ENCODE measurements around the gene PROK1. TPM values are rescaled to one million over a fixed set of nuclear protein-coding genes. Genes with fewer than 3 reads are reported as not detected.

Gene PROK1
- total RNA-seq, 1 donor, result not detected

GRCh38 chr1:110482662-110483307 lies 31.8 kb downstream of the PROK1 start:
- no peaks in the 10 kb centered on the region for H3K4me1 ChIP-seq (ENCODE audit: insufficient read depth, low read length)

GRCh38 chr1:110483308-110483685 lies 32.3 kb downstream of the PROK1 start:
- no peaks in the 10 kb centered on the region for H3K9me3 ChIP-seq (ENCODE audit: low read depth, low read length)
- H3K4me3 ChIP-seq (ENCODE audit: low read length), result no peak overlapping the region
- no peaks in the 10 kb centered on the region for H3K27me3 ChIP-seq (ENCODE audit: insufficient read depth, low read length)
- H3K4me1 ChIP-seq (ENCODE audit: insufficient read depth, low read length), result no peaks in the 10 kb centered on the region

More at GRCh38 chr1:110482662-110483307, 31.8 kb downstream of the PROK1 start:
- H3K9me3 ChIP-seq (ENCODE audit: low read depth, low read length), result no peaks in the 10 kb centered on the region
- no peak overlapping the region for H3K4me3 ChIP-seq (ENCODE audit: low read length)
- H3K27me3 ChIP-seq (ENCODE audit: insufficient read depth, low read length), result no peaks in the 10 kb centered on the region

GRCh38 chr1:110484801-110485200 lies 33.9 kb downstream of the PROK1 start:
- Histone ChIP-seq H3K4me1 (ENCODE audit: insufficient read depth, low read length) (no peaks in the 10 kb centered on the region), H3K27me3 (ENCODE audit: insufficient read depth, low read length) (no peaks in the 10 kb centered on the region), H3K9me3 (ENCODE audit: low read depth, low read length) (no peaks in the 10 kb centered on the region), H3K4me3 (ENCODE audit: low read length) (no peak overlapping the region)

- no peaks in the 10 kb centered on the region for H3K9me3 ChIP-seq (ENCODE audit: low read depth, low read length)
- no peak overlapping the region for H3K4me3 ChIP-seq (ENCODE audit: low read length)
- no peaks in the 10 kb centered on the region for H3K27me3 ChIP-seq (ENCODE audit: insufficient read depth, low read length)
- no peaks in the 10 kb centered on the region for H3K4me1 ChIP-seq (ENCODE audit: insufficient read depth, low read length)
These were observed 34.8 kb downstream of the PROK1 start for GRCh38 chr1:110485725-110486124.

DNA sequence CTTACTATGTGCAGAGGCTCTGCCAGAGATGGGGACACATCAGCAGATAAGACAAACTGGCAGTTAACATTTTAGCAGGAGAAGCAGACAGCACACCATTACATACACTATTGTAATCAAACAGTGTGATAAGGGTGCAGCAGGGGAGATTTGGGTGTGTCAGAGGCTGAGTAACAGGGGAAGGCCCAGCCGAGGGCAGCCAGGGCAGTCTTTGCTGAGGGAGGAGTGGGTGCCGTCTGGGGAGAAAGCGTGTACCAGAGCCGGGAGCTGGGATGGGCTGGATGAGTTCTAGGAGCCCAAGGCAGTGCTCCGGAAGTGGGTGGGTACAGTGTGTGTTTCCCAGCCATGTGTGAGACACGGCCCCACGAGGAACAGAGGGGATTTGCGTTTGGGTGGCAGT lies 36.8 kb downstream of the PROK1 start:
- Histone ChIP-seq H3K4me3 (ENCODE audit: low read length) (no peak overlapping the region), H3K4me1 (ENCODE audit: insufficient read depth, low read length) (no peaks in the 10 kb centered on the region), H3K9me3 (ENCODE audit: low read depth, low read length) (no peaks in the 10 kb centered on the region), H3K27me3 (ENCODE audit: insufficient read depth, low read length) (no peaks in the 10 kb centered on the region)

DNA sequence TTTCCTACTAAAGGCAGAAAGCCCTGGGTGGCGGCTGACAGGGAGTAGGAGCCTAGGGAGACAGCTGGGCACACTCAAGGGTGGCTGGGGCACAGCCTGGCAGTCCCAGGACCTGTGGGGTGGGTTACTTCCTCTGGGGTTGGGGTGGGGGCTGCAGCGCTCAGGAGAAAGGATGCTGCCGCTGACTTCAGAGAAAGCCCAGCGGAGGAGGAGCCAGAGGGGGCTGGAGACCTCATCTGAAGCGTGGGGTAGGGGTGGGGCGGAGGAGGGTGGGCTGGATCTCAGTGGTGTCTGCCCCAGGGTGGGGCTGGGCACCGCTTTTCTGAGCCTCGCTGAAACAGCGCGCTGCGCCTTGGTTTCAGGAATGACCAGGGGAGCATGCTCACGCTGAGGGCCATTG lies 37.2 kb downstream of the PROK1 start:
- H3K9me3 ChIP-seq (ENCODE audit: low read depth, low read length), result no peaks in the 10 kb centered on the region

DNA sequence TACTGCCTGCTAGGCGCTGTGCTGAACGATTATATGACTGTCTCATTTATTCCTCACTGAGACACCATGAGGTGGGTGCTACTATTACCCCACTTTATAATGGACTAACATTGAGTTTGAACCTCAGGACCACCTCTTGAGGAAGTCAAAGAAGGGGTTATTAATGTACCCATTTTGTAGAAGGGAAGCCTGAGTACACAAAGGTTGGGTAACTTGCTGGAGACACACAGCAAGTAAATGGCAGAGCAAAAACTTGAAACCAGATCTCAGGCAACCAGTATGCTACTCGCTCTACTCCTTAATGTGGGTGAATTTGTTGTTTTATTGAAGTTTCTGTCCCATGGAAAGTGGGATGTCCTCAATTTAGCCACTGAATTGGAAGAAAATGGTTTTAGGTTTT lies 37.9 kb downstream of the PROK1 start:
- Histone ChIP-seq H3K4me1 (ENCODE audit: insufficient read depth, low read length) (no peaks in the 10 kb centered on the region), H3K4me3 (ENCODE audit: low read length) (no peak overlapping the region), H3K9me3 (ENCODE audit: low read depth, low read length) (no peaks in the 10 kb centered on the region), H3K27me3 (ENCODE audit: insufficient read depth, low read length) (no peaks in the 10 kb centered on the region)

More for the DNA sequence above, 37.2 kb downstream of the PROK1 start:
- no peak overlapping the region for H3K4me3 ChIP-seq (ENCODE audit: low read length)
- H3K27me3 ChIP-seq (ENCODE audit: insufficient read depth, low read length), result no peaks in the 10 kb centered on the region
- no peaks in the 10 kb centered on the region for H3K4me1 ChIP-seq (ENCODE audit: insufficient read depth, low read length)

DNA sequence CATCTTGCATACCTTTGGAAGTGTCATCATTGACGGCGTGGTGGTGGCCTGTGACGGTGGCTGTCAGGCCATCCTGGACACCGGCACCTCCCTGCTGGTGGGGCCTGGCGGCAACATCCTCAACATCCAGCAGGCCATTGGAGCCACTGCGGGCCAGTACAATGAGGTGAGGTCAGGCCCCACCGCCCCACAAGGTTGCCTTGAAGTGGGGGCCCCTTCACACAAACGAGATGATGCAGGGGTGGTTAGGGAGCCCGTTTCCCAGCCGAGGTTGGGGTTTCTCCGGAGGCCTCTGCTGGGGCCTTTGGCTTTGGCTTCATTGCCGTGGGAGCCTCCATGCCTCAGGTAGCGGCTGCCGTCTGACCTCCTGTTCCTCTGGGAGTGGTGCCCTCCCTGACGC lies 38.5 kb downstream of the PROK1 start:
- Histone ChIP-seq H3K9me3 (ENCODE audit: low read depth, low read length) (no peaks in the 10 kb centered on the region), H3K27me3 (ENCODE audit: insufficient read depth, low read length) (no peaks in the 10 kb centered on the region), H3K4me1 (ENCODE audit: insufficient read depth, low read length) (no peaks in the 10 kb centered on the region), H3K4me3 (ENCODE audit: low read length) (no peak overlapping the region)

- Histone ChIP-seq H3K27me3 (ENCODE audit: insufficient read depth, low read length) (no peaks in the 10 kb centered on the region), H3K4me1 (ENCODE audit: insufficient read depth, low read length) (no peaks in the 10 kb centered on the region), H3K4me3 (ENCODE audit: low read length) (no peak overlapping the region), H3K9me3 (ENCODE audit: low read depth, low read length) (no peaks in the 10 kb centered on the region)
These were observed 39.1 kb downstream of the PROK1 start for GRCh38 chr1:110489973-110490542.

DNA sequence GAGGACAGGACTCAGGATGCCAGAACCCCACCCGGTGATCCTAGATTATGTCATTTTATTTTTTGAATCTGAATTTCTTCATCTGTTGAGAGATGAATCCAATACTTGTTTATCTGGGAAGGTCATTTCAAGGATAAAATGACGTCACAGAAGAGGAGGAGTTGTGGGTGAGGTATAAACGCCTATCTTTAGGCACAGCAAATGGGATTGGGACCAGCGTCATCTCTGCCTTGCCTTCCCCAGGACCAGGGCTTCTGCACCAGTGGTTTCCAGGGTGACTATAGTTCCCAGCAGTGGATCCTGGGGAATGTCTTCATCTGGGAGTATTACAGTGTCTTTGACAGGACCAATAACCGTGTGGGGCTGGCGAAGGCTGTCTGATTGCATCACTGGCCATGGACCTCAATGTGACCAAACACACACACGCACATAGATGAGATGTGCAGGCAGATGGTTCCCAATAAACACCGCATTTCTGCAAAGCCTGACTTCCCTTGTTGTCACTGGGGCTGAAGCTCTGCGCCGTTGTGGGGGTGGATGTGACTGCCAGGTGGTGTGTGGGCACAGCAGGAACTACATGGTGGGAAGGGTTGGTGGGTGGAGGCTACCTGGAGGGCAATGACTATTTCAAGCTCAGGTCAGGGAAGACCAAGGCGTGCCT lies 40.0 kb downstream of the PROK1 start:
- no peak overlapping the region for H3K4me3 ChIP-seq (ENCODE audit: low read length)
- no peaks in the 10 kb centered on the region for H3K27me3 ChIP-seq (ENCODE audit: insufficient read depth, low read length)
- H3K4me1 ChIP-seq (ENCODE audit: insufficient read depth, low read length), result no peaks in the 10 kb centered on the region
- no peaks in the 10 kb centered on the region for H3K9me3 ChIP-seq (ENCODE audit: low read depth, low read length)

- Histone ChIP-seq H3K9me3 (ENCODE audit: low read depth, low read length) (no peaks in the 10 kb centered on the region), H3K4me3 (ENCODE audit: low read length) (no peak overlapping the region), H3K4me1 (ENCODE audit: insufficient read depth, low read length) (no peaks in the 10 kb centered on the region), H3K27me3 (ENCODE audit: insufficient read depth, low read length) (no peaks in the 10 kb centered on the region)
These were observed 41.6 kb downstream of the PROK1 start for GRCh38 chr1:110492573-110492972.

DNA sequence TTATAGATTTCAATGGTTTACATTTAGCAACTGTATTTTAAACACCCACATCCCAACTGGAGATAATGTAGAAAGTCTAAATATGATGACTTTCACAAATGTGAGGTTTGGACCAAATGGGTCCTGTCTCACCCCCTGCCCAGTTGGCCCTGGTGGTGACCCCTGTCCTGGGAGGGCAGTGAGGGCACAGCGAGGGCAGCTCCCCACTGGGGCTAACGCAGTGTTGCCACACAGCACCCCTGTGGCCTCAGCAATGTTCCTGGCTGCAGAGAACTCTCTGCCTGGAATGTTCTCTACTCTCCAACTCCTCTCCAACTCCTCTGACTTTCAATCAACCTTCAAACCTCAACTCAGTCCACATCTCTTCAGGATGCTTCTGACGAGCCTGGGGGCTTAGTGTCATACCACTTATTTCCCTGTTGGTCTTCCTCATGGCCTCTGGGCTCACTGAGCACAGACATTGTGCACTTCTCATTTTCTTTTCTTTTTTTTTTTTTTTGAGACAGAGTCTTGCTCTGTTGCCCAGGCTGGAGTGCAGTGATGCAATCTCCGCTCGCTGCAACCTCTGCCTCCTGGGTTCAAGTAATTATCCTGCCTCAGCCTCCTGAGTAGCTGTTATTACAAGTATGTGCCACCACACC lies 42.2 kb downstream of the PROK1 start:
- H3K9me3 ChIP-seq (ENCODE audit: low read depth, low read length), result no peaks in the 10 kb centered on the region
- H3K4me1 ChIP-seq (ENCODE audit: insufficient read depth, low read length), result no peaks in the 10 kb centered on the region
- no peaks in the 10 kb centered on the region for H3K27me3 ChIP-seq (ENCODE audit: insufficient read depth, low read length)
- H3K4me3 ChIP-seq (ENCODE audit: low read length), result no peak overlapping the region

DNA sequence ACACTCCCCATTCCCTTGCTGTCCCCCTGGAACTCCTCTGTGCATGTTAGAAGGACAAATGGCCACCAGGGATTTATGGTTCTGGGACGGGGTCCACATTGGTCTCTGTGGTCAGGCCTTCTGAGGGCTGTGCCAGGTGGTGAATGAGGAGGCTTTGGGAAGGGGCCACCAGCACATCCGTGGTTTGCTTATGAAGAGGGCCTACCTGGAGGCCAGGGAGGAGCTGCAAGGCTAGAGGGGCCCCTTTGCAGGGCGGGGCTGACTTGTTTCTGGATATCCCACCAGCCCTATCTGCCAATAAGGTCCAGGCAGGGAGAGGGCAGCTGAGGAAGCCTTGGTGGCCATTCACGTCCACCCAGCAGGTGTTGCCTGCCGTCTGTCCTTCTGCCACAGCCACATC lies 43.1 kb downstream of the PROK1 start:
- H3K9me3 ChIP-seq (ENCODE audit: low read depth, low read length), result no peaks in the 10 kb centered on the region
- no peaks in the 10 kb centered on the region for H3K4me1 ChIP-seq (ENCODE audit: insufficient read depth, low read length)
- H3K4me3 ChIP-seq (ENCODE audit: low read length), result no peak overlapping the region
- H3K27me3 ChIP-seq (ENCODE audit: insufficient read depth, low read length), result no peaks in the 10 kb centered on the region

- Histone ChIP-seq H3K27me3 (ENCODE audit: insufficient read depth, low read length) (no peaks in the 10 kb centered on the region), H3K9me3 (ENCODE audit: low read depth, low read length) (no peaks in the 10 kb centered on the region), H3K4me3 (ENCODE audit: low read length) (no peak overlapping the region), H3K4me1 (ENCODE audit: insufficient read depth, low read length) (no peaks in the 10 kb centered on the region)
These were observed 43.8 kb downstream of the PROK1 start for GRCh38 chr1:110494522-110495406.

Data from mononuclear cell (primary cell).